Lower leg skin (tissue), 4 donors: Measurements from ENCODE around the gene BCAR3. TPM values are rescaled to one million over a fixed set of nuclear protein-coding genes. Genes with fewer than 3 reads are reported as not detected.
"Not testable (repeated sequence)": the region's sequence is repeated elsewhere in the genome, so short reads cannot be mapped to it uniquely, and the experiment has no call there.

Experiments used
- DNase-seq, 2 donors: peaks; one replicate each; pipeline ENCODE4 v3.0.0-alpha.2; 2019; ENCODE audit warnings: low spot score in 2 of 2
- H3K4me3 ChIP-seq: fragments of 200-600 bp; sonication (generic); 2 replicates; pipeline ENCODE4 v1.5.1; 2017; ENCODE audit warnings: mild to moderate bottlenecking, low read depth; ENCODE audit not compliant: poor library complexity, severe bottlenecking
- POLR2A ChIP-seq, 2 donors: fragments of 450-650 bp; IDR thresholded peaks; one replicate each; pipeline ENCODE4 v1.6.1; 2016 to 2017; ENCODE audit warnings: antibody characterized with exemption in 2 of 2, mild to moderate bottlenecking in 1 of 2, moderate library complexity in 1 of 2
- WGBS, 2 donors: methylation state at CpG; one replicate each; pipeline ENCODE4 v1.1.5; 2018; 5-methylcytosine and 5-hydroxymethylcytosine counted together
- intact Hi-C: fragments of 100-400 bp; cut with DNase I; formaldehyde crosslinking; loops from one replicate; pipeline ENCODE4 v1.15.0; 2023; ENCODE audit warnings: low total_unique reads
- total RNA-seq, 4 donors: library from RNA; depleted of rRNA; stranded (reverse); fragments of >200 nt; gene quantifications; one replicate each; pipeline ENCODE4 v1.1.0, GENCODE V29; 2016
- TF ChIP-seq, protein P1 (sequence below), 3 donors: fragments of 450-650 bp; IDR thresholded peaks; one replicate each; pipeline ENCODE4 v1.5.1; 2016; ENCODE audit warnings: antibody characterized with exemption in 3 of 3, mild to moderate bottlenecking in 3 of 3, moderate library complexity in 2 of 3

Gene BCAR3
- total RNA-seq, 4 donors from 2014 or later: 41.8 to 57.5 (median 45.8) TPM

DNA sequence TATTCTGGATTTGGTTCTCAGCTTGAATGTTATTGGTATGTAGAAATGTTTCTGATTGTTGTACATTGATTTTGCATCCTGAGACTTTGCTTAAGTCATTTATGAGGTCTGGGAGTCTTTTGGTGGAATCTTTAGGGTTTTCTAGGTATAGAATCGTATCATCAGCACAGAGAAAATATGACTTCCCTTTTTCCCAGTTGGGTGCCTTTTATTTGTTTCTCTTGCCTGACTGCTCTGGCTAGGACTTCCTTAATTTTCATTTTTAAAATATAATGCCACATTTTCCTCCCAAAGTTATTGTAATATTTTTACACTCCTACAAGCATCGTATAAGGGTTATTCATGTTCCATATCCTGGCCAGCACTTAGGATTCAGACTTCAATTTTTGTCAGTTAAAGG, 122.6 kb downstream of the BCAR3 start:
- WGBS, 2 donors: 86 to 90% methylated on average over 2 of the region's 2 CpGs
- DNase-seq: no peak
- TF ChIP-seq POLR2A (IDR thresholded peaks at IDR 0.05): no peak
- TF ChIP-seq, protein P1, sequence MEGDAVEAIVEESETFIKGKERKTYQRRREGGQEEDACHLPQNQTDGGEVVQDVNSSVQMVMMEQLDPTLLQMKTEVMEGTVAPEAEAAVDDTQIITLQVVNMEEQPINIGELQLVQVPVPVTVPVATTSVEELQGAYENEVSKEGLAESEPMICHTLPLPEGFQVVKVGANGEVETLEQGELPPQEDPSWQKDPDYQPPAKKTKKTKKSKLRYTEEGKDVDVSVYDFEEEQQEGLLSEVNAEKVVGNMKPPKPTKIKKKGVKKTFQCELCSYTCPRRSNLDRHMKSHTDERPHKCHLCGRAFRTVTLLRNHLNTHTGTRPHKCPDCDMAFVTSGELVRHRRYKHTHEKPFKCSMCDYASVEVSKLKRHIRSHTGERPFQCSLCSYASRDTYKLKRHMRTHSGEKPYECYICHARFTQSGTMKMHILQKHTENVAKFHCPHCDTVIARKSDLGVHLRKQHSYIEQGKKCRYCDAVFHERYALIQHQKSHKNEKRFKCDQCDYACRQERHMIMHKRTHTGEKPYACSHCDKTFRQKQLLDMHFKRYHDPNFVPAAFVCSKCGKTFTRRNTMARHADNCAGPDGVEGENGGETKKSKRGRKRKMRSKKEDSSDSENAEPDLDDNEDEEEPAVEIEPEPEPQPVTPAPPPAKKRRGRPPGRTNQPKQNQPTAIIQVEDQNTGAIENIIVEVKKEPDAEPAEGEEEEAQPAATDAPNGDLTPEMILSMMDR (IDR thresholded peaks at IDR 0.05): no peak
- no peak overlapping the region for H3K4me3 ChIP-seq
- intact Hi-C loops: no loop called here

GRCh38 chr1:93556291-93556690, 125.3 kb downstream of the BCAR3 start:
- H3K4me3 ChIP-seq: no peak overlapping the region
- 82 to 85% methylated on average over 2 of the region's 2 CpGs for WGBS, 2 donors
- intact Hi-C loops: no loop called here
- DNase-seq: no peak
- TF ChIP-seq POLR2A (IDR thresholded peaks at IDR 0.05): no peak
- TF ChIP-seq, protein P1 (IDR thresholded peaks at IDR 0.05): no peak

- intact Hi-C loops: no loop called here
- DNase-seq: no peak
- no peak for TF ChIP-seq POLR2A (IDR thresholded peaks at IDR 0.05)
- TF ChIP-seq, protein P1 (IDR thresholded peaks at IDR 0.05): no peak
- H3K4me3 ChIP-seq: no peak overlapping the region
- WGBS, 2 donors: 67 to 71% methylated on average over 7 of the region's 7 CpGs
These were observed 126.5 kb downstream of the BCAR3 start for GRCh38 chr1:93554883-93555872.

DNA sequence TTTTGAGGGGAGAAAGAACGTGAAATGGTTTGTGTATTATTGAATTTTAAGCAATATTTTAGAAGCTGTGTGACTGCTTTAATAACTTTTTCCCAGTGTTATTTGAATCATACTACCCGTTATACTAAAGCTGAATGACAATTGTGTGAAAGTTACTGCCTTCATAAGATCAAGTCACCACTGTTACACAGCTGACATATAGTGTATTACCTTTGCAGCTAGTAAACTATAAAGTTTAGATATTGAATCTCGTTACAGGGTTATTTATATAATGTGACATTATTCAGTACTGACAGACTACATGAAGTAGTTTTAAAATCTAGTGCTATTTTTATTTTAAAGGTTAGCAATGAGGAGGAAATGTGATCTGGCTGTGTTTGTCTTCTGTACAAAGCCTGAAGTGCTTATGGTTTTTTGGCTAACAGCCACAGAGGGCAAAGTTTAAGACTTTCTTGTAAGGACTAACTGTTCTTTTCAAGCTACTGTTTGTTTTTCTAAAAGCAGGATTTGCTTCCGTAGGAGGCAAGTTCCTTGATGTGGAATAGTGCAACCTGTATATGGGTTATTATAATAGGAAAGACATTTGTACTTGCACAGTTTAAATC, 127.6 kb downstream of the BCAR3 start:
- intact Hi-C loops, DNase-seq, H3K4me3 ChIP-seq: not testable (repeated sequence)
- WGBS, 2 donors: 58 to 63% methylated on average over 4 of the region's 4 CpGs

GRCh38 chr1:93552741-93553455, 128.7 kb downstream of the BCAR3 start:
- no peak overlapping the region for H3K4me3 ChIP-seq
- DNase-seq: no peak
- 59 to 61% methylated on average over 9 of the region's 9 CpGs for WGBS, 2 donors

More at GRCh38 chr1:93552741-93553455, 128.7 kb downstream of the BCAR3 start:
- intact Hi-C loops: no loop called here
- TF ChIP-seq, protein P1 (IDR thresholded peaks at IDR 0.05): no peak
- TF ChIP-seq POLR2A (IDR thresholded peaks at IDR 0.05): no peak
